HG02870 (cell line): ENCODE results near the gene IGIP.

ENCODE experiments used
- ATAC-seq: cut with Tn5 transposase; IDR thresholded peaks from one replicate; pipeline ENCODE4 v1.9.1; 2021; ENCODE audit warnings: mild to moderate bottlenecking, moderate library complexity; ENCODE audit not compliant: unreplicated experiment

IGIP gene

GRCh38 chr5:140111011-140111858 lies 14.5 kb upstream of the IGIP start:
- no peak for ATAC-seq

- ATAC-seq = no peak
These were observed 13.7 kb upstream of the IGIP start for GRCh38 chr5:140111859-140112551.

- ATAC-seq = no peak
These were observed 13.0 kb upstream of the IGIP start for GRCh38 chr5:140112685-140113179.

GRCh38 chr5:140113180-140113698 lies 12.5 kb upstream of the IGIP start:
- peak; percentile 0 for ATAC-seq

GRCh38 chr5:140113699-140114263 lies 12.0 kb upstream of the IGIP start, which contains the start of gene PURA:
PURA (plus strand) TSS chr5:140114109; CDS start chr5:140114182, 73 bp downstream.
- ATAC-seq = peak; percentile 85

- ATAC-seq = peak; percentile 27
These were observed 11.2 kb upstream of the IGIP start for GRCh38 chr5:140114341-140115185.

- no peak for ATAC-seq
These were observed 10.6 kb upstream of the IGIP start for GRCh38 chr5:140115186-140115500.

- ATAC-seq = no peak
These were observed 9.0 kb upstream of the IGIP start for GRCh38 chr5:140116716-140117115.

GRCh38 chr5:140117523-140117922 lies 8.2 kb upstream of the IGIP start:
- ATAC-seq = no peak

GRCh38 chr5:140118302-140118936 lies 7.3 kb upstream of the IGIP start:
- no peak for ATAC-seq

GRCh38 chr5:140126315-140127012 lies 727 bp downstream of the IGIP start:
- no peak for ATAC-seq

GRCh38 chr5:140128376-140128775 lies 2.6 kb downstream of the IGIP start:
- ATAC-seq = no peak

- no peak for ATAC-seq
These were observed 5.4 kb downstream of the IGIP start for GRCh38 chr5:140130949-140131733.

- ATAC-seq = no peak
These were observed 6.3 kb downstream of the IGIP start for GRCh38 chr5:140131967-140132409.

- no peak for ATAC-seq
These were observed 7.9 kb downstream of the IGIP start for GRCh38 chr5:140133514-140134167.

GRCh38 chr5:140134277-140134935 lies 8.7 kb downstream of the IGIP start:
- ATAC-seq = no peak

GRCh38 chr5:140135127-140135526 lies 9.4 kb downstream of the IGIP start:
- no peak for ATAC-seq

GRCh38 chr5:140136624-140137023 lies 10.9 kb downstream of the IGIP start:
- ATAC-seq = no peak
